ENCODE results near the gene AGRP.

DNA sequence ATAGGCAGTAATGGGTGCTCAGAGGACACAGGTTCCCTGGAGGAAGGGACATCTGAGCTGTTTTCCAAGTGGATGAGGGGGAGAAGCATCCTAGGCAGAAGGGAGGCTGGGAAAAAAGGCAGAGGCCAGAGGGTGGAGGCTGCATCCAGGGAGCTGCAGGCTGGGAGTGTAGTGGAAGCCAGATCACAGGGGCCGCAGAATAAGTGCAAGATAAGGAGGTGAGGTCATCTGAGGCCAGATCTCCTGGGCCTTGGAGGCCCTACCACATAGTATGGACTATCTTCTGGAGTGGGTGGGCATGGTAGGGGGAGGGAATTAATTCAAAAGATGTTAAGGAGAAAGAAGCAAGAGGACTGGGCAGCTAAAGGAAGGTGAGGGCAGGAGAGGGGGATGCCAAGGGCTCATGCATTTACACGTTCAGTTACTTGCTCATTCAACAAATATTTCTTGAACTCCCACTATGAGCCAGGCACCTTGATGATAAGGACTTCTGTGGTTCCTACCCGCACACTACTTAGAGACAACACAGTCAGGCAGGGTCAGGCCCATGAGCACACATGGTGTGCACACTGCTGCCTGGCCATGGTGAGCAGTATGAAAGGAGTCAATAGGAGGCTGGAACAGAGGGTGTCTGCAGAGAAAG is 42.9 kb upstream of the AGRP start:
- no peak for TF ChIP-seq POLR2AphosphoS5 (IDR thresholded peaks at IDR 0.05; ENCODE audit: low read depth, low read length)
- no peak for TF ChIP-seq POLR2A (IDR thresholded peaks at IDR 0.05; ENCODE audit: low read depth, low read length)
- no peak for TF ChIP-seq TAF1 (IDR thresholded peaks at IDR 0.05; ENCODE audit: borderline replicate concordance, low read depth, low read length)
